HG03060 (cell line): Measurements from ENCODE around the gene ST8SIA6.
"Not testable (repeated sequence)": the region's sequence is repeated elsewhere in the genome, so short reads cannot be mapped to it uniquely, and the experiment has no call there.

Source experiments
- ATAC-seq: cut with Tn5 transposase; IDR thresholded peaks from one replicate; pipeline ENCODE4 v1.9.1; 2021; ENCODE audit warnings: low read depth, moderate number of reproducible peaks; ENCODE audit not compliant: unreplicated experiment

Gene ST8SIA6, protein sequence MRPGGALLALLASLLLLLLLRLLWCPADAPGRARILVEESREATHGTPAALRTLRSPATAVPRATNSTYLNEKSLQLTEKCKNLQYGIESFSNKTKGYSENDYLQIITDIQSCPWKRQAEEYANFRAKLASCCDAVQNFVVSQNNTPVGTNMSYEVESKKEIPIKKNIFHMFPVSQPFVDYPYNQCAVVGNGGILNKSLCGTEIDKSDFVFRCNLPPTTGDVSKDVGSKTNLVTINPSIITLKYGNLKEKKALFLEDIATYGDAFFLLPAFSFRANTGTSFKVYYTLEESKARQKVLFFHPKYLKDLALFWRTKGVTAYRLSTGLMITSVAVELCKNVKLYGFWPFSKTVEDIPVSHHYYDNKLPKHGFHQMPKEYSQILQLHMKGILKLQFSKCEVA

DNA sequence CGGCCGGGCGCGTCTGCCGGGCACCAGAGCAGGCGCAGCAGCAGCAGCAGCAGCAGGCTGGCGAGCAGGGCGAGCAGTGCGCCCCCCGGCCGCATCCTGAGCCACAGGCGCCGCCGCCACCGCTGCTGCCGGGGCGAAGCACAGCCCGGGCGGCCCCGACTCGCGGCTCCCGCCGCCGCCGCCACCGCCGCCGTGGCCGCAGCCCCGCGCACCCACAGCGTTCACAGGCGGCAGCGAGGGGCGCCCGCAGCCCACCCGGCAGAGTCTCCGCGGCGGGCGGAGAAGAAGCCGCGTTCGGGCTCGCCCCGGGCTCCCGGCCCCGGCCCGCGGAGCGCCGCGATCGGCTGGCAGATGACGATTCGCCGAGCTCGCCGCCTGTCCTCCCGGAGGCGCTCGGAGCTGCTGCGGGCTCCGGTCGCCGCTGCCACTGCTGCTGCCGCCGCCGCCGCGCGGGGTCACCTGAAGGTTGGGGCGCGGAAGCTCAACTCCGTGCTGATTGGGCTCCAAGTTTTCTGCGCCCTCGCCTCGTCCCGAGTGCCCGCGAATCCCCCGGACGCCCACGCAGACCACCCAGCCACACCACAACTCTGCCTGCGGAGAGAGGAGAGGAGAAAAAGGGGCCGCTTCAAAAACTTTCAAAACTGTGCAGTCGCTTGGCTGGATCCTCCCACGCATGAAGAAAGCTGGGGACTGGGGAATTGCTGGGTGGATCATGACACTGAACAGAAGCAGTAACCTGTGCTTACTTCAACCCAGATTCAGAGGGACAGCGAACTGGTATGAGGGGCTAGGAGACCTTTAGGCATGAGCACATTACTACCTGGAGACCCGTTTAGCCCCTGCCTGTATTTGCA, at the start of gene ST8SIA6:
TSS of gene ST8SIA6 (minus strand) at position 435 of the 854 bp plus-strand sequence. CDS start at position 95, 340 bp downstream.
- ATAC-seq, result no peak

DNA sequence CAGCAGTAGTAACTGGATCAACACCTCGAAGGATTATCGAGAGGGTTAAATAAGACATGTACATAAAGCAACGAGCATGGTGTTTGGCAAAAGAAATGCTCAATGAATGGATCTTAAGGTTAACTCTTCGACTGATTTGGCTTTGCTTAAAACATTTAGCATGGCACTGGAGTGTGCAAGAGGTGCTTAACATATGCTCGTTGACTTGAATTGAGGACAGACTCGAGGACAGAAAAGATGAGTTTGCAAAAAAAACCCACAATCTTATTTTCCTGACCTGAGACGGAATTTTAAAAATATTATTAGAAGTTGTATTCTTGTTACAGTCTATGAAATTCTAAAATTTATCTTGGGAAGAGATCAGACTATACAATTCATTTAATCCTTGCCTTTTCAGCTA, 49.4 kb upstream of the ST8SIA6 start:
- ATAC-seq, result no peak

GRCh38 chr10:17502814-17503213, 48.4 kb upstream of the ST8SIA6 start:
- ATAC-seq, result no peak

- not testable (repeated sequence) for ATAC-seq
Observed at GRCh38 chr10:17499014-17499413, 44.6 kb upstream of the ST8SIA6 start.

DNA sequence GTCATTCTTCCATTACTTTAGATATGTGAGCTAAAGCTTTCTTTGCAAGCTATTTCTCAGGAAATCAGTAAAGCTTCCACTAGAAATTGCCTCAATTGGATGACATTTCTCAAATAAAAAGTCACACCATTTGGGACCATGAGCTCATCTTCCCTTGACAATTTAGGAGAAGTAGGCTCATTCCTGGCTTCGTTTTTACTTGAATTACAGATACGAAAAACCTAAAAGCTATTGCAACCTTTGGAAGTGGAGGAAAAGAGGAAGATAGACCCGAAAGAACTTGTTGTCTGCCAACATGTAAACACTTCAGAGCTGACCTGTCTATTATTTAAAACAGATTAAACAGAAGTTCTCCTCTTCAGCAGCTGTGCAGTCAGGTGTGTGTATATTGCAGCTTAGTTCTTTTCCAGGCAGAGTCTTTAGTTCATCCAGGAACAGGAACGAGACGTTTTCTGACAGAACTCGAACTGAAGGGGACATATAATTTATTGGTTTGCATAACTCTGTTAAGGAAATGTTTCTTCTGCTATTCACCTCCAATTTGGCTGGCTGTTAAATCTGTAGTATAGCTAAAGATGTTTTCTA, 43.1 kb upstream of the ST8SIA6 start:
- no peak for ATAC-seq

GRCh38 chr10:17494626-17495260, 40.3 kb upstream of the ST8SIA6 start:
- ATAC-seq, result no peak

- ATAC-seq, result no peak
Observed at GRCh38 chr10:17488848-17489247, 34.5 kb upstream of the ST8SIA6 start.

- no peak for ATAC-seq
Observed at GRCh38 chr10:17483079-17483478, 28.7 kb upstream of the ST8SIA6 start.

GRCh38 chr10:17479822-17480221, 25.4 kb upstream of the ST8SIA6 start:
- ATAC-seq, result no peak

- ATAC-seq, result no peak
Observed at GRCh38 chr10:17479015-17479615, 24.7 kb upstream of the ST8SIA6 start.

DNA sequence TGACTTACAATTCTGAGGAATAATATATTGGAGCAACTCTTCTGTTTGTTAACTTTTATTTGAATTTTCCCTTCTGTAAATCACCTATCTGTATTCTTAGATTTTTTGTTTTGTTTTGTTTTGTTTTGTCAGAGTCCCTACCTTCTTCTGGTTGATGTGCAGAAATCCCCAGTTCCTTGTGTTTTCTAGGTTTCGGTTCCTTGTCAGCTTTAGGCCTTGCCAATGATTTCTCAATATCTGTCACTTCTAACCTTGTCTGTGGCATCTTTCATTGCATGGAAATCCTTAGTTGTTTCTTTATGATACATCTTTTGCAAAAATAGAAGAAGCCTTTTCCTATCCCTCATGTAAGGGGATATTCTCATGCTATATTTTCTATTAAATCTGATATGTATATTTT, 21.7 kb upstream of the ST8SIA6 start:
- peak; percentile 44 for ATAC-seq

DNA sequence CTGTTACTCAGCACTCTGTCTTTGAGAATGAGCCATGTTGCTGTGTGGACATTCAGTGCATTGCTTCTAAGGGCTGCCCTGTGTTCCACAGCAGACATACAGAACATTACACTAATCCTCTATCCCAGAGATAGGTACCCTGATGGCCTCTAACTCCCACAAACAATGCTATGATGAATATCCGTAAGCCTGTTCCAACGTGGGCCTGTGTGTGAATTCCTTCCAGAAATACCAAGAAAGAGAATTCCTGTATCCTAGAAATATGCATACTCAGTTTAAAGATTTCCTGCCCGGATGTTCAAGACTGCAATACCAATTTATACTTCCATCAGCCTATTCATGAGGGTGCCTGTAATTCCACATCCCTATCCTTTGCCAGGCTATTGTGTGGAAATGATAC, 21.3 kb upstream of the ST8SIA6 start:
- ATAC-seq, result no peak

DNA sequence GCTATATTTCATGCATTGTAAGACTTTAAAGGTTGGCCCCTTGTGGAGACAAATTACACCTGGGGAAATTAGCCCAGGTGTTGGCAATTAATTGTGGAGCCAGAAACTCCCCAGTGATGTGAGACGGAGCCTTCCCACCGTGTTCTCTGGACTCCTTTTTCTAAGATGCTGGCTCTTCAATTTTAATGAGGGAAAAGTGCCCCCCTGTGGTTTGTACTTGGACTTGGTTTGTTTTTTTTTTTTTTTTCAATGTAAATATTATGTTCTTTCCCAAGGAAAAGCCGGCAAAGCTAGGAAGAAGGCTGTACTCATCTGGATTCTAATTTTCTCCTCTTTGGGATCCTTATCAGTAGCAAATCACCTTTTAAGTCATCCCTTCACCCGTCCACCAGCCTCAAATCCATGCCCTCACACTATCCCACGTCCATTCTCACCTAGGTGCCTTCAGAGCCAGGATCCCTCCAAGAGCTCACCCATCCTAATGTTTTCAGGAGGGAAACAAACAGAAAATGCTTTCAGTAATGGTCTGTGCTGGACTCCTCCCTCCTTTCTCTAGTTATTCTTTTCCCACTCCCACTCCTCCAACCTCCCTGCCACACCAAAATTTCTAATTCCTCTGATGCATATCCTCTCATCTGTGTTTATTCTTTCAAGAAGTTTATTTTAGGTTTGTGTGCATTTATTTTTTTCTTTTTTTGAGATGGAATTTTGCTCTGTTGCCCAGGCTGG, 20.4 kb upstream of the ST8SIA6 start:
- ATAC-seq, result no peak

DNA sequence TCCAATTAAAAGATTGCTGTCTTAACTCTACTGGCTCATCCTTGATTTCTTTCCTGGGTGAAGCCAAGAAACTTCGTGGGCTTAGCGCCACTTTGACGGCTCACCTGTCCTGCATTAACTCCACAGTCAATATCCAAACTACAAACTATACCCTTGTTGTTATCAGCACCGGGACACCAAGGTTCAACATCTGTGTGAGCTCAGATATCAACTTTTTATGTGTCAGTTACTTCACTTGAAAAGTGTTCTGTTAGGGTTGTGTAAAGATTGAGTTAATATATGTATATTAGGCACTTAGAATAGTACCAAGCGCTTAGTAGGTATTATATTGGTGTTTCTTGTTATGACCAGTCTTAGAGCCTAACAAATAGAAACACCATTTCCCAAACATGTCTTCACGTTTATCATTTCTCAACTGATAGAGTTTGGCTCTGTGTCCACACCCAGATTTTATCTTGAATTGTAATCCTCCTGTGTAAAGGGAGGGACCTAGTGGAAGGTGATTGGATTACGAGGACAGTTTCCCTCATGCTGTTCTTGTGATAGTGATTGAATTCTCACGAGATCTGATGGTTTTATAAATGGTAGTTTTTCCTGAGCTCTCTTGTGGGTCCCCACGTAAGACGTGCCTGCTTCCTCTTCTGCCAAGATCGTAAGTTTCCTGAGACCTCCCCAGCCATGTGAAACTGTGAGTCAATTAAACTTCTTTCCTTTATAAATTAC, 19.0 kb upstream of the ST8SIA6 start:
- no peak for ATAC-seq

GRCh38 chr10:17472481-17473227, 18.3 kb upstream of the ST8SIA6 start:
- no peak for ATAC-seq

- ATAC-seq, result no peak
Observed at GRCh38 chr10:17470246-17470645, 15.9 kb upstream of the ST8SIA6 start.

DNA sequence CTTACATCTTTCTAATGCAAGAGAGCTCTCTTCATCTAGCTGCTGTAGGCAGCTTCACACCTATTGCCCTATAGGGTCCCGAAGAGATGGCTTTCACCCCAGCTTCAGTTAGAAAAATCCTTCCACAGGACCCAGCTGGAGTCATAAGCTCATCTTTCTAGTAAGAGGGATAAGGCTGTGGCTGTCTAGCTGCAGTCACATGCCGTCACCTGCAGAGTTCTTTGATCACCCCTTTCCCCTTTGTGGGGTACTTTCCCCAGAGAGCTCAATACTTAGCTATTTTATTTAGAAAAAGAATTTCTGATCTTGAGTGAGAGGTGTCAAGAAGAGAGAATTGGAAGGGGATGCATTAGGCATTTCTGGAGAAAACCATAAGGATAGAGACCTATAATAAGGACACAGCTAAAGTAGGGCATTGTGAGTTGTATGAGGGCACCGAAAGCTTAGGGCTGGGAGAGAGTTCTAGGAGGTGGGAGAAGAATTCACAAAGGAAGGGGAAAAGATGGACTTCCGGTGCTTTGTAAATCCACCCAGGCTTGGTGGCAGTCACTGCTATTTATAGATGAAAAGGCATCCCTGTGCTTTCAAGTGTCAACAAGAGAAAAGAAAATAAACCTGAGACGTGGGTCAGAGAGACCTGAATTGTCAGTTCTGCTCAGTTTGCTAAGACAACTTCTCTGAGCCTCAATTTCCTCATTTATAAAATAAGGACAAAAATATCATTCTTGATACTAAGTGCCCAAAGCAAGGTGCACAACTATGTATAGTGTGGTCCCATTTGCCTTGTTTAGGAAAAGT, 11.1 kb upstream of the ST8SIA6 start:
- ATAC-seq, result no peak

DNA sequence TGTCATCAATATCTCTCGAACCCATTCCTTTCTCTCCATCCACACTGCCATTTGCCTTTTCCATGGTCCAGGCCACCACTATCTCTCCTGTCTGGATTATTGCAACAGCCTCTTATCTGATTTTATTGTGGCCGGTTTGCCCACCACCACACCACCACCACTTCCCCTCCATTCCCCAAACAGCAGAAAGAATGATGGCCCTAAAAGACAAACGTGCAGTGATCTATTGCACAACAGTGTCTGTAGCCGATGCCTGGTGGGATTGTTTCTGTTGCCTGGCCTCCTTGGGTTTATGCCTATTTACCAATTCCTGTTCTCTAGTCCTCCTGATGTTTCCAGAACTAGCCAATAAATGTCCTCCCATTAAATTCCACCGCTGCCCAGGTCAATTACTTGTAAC, 10.2 kb upstream of the ST8SIA6 start:
- no peak for ATAC-seq
